Lower leg skin (tissue), 4 donors: ENCODE results near the gene EPB41. TPM values are rescaled to one million over a fixed set of nuclear protein-coding genes. Genes with fewer than 3 reads are reported as not detected.
A peak's percentile ranks its signal among the peaks of the same experiment; 100 is the strongest.
"Not testable (repeated sequence)": the region's sequence is repeated elsewhere in the genome, so short reads cannot be mapped to it uniquely, and the experiment has no call there.

Experiments
- DNase-seq, 2 donors: peaks; one replicate each; pipeline ENCODE4 v3.0.0-alpha.2; 2019; ENCODE audit warnings: low spot score in 2 of 2
- H3K4me3 ChIP-seq: fragments of 200-600 bp; sonication (generic); 2 replicates; pipeline ENCODE4 v1.5.1; 2017; ENCODE audit warnings: mild to moderate bottlenecking, low read depth; ENCODE audit not compliant: poor library complexity, severe bottlenecking
- CTCF ChIP-seq, 3 donors: fragments of 450-650 bp; IDR thresholded peaks; one replicate each; pipeline ENCODE4 v1.5.1; 2016; ENCODE audit warnings: antibody characterized with exemption in 3 of 3, mild to moderate bottlenecking in 3 of 3, moderate library complexity in 2 of 3
- POLR2A ChIP-seq, 2 donors: fragments of 450-650 bp; IDR thresholded peaks; one replicate each; pipeline ENCODE4 v1.6.1; 2016 to 2017; ENCODE audit warnings: antibody characterized with exemption in 2 of 2, mild to moderate bottlenecking in 1 of 2, moderate library complexity in 1 of 2
- WGBS, 2 donors: methylation state at CpG; one replicate each; pipeline ENCODE4 v1.1.5; 2018; 5-methylcytosine and 5-hydroxymethylcytosine counted together
- intact Hi-C: fragments of 100-400 bp; cut with DNase I; formaldehyde crosslinking; loops from one replicate; pipeline ENCODE4 v1.15.0; 2023; ENCODE audit warnings: low total_unique reads
- total RNA-seq, 4 donors: library from RNA; depleted of rRNA; stranded (reverse); fragments of >200 nt; gene quantifications; one replicate each; pipeline ENCODE4 v1.1.0, GENCODE V29; 2016

The EPB41 gene
- total RNA-seq, 4 donors from 2014 or later: 41.1 to 60.2 (median 50.3) TPM

DNA sequence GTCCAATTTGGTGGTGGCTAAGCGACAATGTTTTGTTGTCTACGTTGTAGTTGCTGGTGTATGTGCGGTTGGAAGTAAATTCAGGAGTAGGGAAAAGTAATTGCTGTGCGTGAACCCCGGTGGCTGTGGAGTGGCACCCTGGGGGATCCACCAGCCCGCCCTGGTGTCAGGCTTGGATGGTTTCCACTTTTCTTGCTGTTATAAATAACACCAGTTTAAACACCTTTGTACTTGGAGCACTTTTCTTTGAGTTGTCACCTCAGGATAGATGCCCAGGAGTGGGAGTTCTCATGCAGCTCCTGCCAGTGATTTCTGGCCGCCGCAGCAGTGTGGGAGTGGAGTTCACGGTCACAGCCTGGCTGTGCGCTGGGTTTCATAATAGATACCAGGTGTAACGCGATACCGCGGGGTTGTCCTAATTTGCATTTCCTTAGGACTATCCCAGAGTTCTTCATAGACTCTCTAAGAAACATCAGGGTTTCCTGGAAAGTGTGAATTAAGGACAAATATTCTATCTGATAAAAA lies 222.1 kb downstream of the EPB41 start:
- TF ChIP-seq POLR2A (IDR thresholded peaks at IDR 0.05) (no peak), CTCF (IDR thresholded peaks at IDR 0.05) (no peak)
- no peak overlapping the region for H3K4me3 ChIP-seq
- DNase-seq: no peak
- intact Hi-C loops: no loop called here
- WGBS, 2 donors: 29 to 36% methylated on average over 14 of the region's 14 CpGs

GRCh38 chr1:29142714-29143113 lies 228.3 kb downstream of the EPB41 start:
- H3K4me3 ChIP-seq: no peak overlapping the region
- WGBS, 2 donors: 86 to 88% methylated on average over 2 of the region's 2 CpGs
- TF ChIP-seq POLR2A (IDR thresholded peaks at IDR 0.05) (no peak), CTCF (IDR thresholded peaks at IDR 0.05) (no peak)
- intact Hi-C loops: no loop called here
- DNase-seq: no peak

DNA sequence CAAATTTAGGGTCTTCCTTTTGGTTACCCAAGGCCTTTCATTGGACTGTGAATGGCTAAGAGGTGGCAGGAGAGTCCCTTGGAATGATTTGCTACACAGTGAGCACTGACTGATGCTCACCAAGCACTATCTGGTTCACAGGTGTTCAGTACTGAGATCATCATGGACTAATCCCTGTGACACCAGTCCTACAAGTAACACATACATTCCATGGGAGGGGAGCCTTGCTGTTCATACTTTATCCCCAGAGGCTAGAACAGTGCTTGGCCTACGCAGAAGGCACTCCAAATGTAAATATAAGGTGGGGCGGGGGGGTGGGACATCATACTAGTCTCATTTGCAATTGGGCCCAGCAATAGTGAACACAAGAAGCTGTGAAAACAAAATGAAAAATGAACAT lies 229.8 kb downstream of the EPB41 start:
- TF ChIP-seq POLR2A (IDR thresholded peaks at IDR 0.05) (no peak), CTCF (IDR thresholded peaks at IDR 0.05) (no peak)
- DNase-seq: no peak

DNA sequence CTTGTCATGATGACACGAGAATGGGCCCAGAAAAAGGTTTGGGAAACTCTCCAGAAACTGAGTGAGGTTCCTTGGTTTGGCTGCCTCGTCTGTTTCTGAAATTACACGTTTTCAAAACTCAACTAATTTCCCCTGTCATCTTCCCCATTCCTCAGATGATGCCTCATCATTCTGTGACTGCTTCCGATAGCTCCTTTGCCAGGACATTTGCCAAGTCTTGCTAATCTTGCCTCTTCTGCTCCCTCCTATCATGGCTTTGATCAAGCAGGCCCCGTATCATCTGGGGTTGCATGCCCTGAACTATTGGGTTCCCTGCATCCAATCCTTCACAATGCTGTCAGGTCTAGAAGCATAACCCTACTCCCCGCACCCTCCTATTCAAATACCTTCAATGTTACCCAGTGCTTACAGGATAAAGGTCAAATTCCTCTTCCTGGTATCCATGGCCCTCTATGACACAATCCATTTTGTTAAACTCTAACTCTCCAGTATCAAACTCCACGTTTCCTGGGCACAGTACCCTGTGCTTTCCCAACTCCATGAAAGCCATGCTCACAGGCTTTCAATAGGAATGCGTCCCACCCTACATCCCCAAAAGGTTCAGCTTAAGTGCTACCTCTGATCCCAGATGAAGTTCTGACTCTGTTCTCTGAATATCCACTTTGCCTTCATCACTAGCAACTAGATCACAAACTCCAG lies 231.5 kb downstream of the EPB41 start:
- no peak for TF ChIP-seq CTCF (IDR thresholded peaks at IDR 0.05)
- no peak for TF ChIP-seq POLR2A (IDR thresholded peaks at IDR 0.05)
- H3K4me3 ChIP-seq: no peak overlapping the region
- intact Hi-C loops: no loop called here
- DNase-seq: peak in 1 of 2 donors; percentile 20
- WGBS, 2 donors: 55 to 56% methylated on average over 8 of the region's 8 CpGs

More for the DNA sequence above, 229.8 kb downstream of the EPB41 start:
- intact Hi-C loops: no loop called here
- H3K4me3 ChIP-seq: no peak overlapping the region
- WGBS, 2 donors: 81 to 86% methylated on average over 2 of the region's 2 CpGs

DNA sequence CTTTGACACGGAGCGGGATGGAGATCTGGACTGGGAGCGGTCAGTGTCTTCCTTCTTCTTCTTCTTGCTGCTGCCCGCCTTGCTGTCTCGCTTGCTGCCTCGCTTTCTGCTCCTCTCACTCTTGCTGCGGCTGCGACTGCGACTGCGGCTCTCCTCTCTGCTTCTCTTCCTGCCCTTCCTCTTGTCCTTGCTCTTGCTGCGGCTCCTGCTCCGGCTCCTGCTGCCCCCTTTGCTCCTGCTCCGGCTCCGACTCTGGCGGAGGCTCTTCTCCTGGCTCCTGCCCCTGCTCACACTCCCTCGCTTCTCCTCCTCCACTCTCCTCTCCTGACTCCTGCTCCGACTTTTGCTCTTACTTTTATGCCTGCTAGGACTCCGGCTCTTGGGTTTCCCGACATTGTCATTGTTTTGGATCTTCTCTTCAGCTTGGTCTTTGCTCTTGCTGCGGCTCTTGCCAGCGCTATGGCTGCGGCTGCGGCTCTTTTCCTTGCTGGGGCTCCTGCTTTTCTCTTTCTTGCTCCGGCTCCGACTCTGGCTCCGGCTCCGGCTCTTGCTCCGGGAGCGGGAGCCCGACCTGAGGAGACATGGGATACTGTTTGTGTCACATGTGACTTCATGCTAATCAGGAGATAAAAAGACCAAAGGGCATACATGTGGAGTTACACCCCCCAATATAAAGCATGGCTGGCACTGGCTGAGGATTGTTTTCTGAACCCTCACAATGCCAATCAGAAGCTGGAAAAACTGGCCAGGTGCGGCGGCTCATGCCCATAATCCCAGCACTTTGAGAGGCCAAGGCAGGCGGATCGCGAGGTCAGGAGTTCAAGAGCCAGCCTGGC lies 234.5 kb downstream of the EPB41 start:
- WGBS, 2 donors: 94 to 97% methylated on average over 35 of the region's 35 CpGs
- intact Hi-C loops: no loop called here

GRCh38 chr1:29150346-29150745 lies 236.0 kb downstream of the EPB41 start:
- intact Hi-C loops, H3K4me3 ChIP-seq: not testable (repeated sequence)
- WGBS, 2 donors: 95 to 97% methylated on average over 9 of the region's 9 CpGs
- DNase-seq: peak in 1 of 2 donors; percentile 57

More for the DNA sequence above, 234.5 kb downstream of the EPB41 start:
- TF ChIP-seq POLR2A (IDR thresholded peaks at IDR 0.05) (no peak), CTCF (IDR thresholded peaks at IDR 0.05) (no peak)
- peak in 1 of 2 donors; percentile 72 for DNase-seq
- H3K4me3 ChIP-seq: no peak overlapping the region
